ENCODE results near the gene ADARB2.

ADARB2 gene

DNA sequence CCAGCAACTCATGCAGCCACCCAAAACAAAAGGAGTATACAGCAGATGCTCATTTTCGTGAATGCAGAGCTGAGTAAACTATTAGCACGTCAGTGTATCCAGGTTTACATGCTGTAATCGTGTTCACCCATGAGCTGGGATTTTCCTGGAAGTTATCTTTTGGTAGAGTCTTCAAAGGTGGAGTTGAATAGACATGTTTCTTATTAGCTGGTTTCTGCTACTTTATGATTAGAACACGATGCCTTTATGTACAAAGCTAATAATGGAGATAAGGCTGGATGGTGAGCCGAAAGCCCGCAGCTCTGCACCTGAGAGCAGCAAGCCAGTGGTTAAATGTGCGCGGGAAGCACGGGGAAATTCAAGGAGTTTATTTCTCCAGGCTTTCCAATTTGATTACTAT is 123.8 kb downstream of the ADARB2 start:
- no peak for DNase-seq (ENCODE audit: low read depth)

DNA sequence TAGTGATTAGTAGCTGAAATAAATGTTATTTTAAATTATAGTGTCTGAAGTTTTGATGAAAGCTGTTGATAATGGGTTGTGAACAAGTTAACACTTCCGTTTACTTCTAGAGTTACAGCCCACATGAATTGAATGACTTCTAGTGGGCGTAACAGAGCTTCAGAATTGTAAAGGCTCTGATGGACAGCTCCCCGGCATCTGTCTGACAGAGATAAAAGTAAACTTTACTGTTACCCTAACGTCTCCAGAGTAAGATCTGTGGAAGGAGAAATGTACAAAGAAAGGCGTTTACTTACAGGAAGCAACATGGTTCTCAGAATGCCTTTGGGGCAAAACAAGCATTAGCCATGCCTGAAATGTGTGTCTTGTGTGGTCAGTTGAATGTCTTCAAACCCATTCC is 124.4 kb downstream of the ADARB2 start:
- DNase-seq (ENCODE audit: low read depth): no peak

DNA sequence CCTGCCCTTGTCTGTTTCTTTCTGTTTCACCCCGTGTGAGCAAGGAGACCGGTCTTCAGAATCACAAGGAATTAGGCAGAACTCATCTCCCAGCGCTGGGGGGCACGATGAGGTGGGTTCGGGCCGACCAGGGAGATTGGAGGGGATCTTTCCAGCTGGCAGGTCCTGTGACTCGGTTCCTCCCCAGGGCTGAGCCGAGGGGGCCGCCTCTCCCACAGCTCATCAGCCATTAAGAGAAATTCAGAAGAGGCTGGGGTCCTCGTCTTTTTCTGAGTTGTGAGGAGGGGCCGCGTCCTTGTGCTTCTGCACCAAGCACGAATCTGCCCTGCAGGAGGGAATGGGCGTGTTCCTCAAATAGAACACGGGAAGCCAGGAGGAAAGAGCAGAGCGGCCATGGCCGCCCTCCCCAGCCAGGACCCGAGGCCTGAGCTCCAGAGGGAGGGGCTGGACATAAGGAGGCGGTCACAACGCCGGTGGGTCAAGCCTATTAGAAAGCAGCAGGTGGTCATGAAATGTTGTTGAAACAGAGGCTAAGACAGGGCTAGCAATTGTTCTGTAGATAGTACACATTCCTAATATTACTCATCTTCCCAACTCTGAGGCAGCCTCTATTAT is 125.3 kb downstream of the ADARB2 start:
- no peak for DNase-seq (ENCODE audit: low read depth)

GRCh38 chr10:1610986-1611770 is 126.1 kb downstream of the ADARB2 start:
- no peak for DNase-seq (ENCODE audit: low read depth)

GRCh38 chr10:1609648-1609970 is 127.7 kb downstream of the ADARB2 start:
- no peak for DNase-seq (ENCODE audit: low read depth)

GRCh38 chr10:1608851-1609647 is 128.3 kb downstream of the ADARB2 start:
- DNase-seq (ENCODE audit: low read depth): no peak

GRCh38 chr10:1608408-1608807 is 128.9 kb downstream of the ADARB2 start:
- DNase-seq (ENCODE audit: low read depth): no peak

GRCh38 chr10:1607466-1607865 is 129.9 kb downstream of the ADARB2 start:
- DNase-seq (ENCODE audit: low read depth): no peak

DNA sequence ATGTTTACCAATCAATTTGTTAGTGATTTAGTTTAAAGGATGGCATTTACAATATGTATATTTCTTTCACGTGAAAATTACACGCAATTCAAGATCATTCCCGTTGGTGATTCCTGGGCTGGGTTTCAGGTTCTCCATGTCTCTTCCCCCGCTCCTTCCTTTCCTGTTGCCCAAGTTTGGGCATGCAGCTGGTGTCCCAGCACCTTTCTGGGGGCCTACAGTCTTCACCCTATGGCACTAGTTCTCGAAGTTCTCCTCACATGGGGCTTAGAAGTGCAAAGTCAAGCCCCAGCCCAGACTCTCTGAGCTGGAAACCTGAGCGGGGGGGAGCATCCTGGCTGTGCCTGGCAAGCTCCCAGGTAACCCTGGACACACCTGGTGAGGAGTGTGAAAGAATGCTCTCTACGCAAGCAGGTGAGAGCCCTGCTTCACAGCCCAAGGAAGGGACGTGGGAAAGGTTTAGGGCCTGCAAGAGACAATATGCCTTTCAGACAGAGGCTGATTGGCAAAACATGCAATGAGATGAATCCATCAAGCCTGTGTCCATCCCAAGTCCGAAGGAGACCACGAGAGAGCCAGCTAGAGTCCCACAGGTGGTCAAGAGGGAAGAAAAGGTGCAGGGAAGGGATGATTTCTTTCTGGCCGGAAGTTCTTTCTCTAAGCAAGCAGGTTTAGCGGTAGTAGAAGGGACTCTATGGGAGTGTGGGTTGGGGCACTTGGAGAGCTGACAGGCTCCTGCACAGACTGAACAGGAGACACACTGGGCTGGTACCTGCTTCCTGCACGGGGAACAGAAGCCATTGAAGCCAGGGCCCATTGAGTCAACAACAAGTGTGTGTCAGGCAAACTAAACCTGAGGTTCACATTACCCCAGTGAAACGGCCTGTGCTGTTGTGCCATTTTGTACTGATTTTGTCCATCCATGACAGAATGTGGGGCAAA is 131.1 kb downstream of the ADARB2 start:
- no peak for DNase-seq (ENCODE audit: low read depth)

DNA sequence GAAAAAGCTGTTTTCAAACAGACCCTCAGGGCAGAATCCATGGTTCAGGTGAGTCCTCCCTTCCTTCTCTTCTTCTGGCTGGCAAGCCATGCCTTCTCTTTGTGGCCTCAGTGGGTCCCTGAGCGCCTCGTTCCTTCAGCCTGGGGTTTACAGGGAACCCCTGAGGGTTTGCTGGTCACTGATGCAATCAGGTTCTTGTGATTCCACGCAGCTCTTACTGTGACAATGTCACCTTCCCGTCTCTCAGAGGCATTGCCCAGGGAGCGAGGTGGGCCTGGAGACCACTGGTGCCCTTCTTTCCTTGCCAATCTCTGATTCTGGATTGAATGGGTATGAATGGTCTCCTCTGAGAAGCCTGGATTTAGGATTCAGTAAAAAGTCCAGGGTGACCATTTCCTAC is 132.2 kb downstream of the ADARB2 start:
- DNase-seq (ENCODE audit: low read depth): no peak

GRCh38 chr10:1604246-1604645 is 133.1 kb downstream of the ADARB2 start:
- no peak for DNase-seq (ENCODE audit: low read depth)

DNA sequence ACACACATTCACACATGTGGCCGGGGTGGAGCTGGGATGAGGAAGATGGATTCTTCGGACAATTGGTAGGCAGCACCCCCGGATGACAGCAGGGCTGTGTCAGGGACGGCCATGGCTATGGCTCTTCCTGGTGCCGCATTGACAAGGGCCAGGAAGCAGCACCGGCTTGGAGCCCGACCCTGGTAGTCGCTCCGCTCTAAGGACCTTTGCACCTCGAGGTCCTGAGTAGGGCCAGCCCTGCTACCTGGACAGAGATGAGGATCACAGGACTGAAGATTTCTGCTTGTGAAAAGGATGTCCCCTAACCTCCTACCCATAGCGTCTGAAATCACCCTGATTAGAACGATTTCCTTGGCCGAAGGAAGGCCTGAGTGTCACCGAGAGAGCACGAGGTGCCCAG is 134.1 kb downstream of the ADARB2 start:
- DNase-seq (ENCODE audit: low read depth): no peak

- no peak for DNase-seq (ENCODE audit: low read depth)
These were observed 135.3 kb downstream of the ADARB2 start for GRCh38 chr10:1602037-1602484.

DNA sequence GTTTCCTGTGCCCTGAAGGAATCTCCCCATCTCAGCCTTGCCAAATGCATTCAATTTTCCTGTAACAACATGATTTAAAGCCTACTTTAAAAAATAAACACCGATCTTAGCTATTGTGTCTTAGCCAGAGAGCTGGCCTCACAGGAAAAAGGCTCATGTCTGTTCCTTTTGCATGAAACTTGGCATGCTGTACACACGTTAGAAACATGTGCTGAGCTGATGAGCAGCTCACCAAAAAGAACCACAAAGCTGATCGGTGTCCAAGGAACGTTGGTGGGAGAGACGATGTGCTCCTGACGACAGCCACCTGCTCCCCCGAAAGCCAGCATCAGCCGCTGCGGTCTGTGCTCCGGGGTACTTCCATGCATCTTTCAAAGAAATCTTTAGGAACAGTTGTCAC is 135.9 kb downstream of the ADARB2 start:
- DNase-seq (ENCODE audit: low read depth): no peak

- no peak for DNase-seq (ENCODE audit: low read depth)
These were observed 136.5 kb downstream of the ADARB2 start for GRCh38 chr10:1600861-1601260.

- no peak for DNase-seq (ENCODE audit: low read depth)
These were observed 138.8 kb downstream of the ADARB2 start for GRCh38 chr10:1598393-1599153.

DNA sequence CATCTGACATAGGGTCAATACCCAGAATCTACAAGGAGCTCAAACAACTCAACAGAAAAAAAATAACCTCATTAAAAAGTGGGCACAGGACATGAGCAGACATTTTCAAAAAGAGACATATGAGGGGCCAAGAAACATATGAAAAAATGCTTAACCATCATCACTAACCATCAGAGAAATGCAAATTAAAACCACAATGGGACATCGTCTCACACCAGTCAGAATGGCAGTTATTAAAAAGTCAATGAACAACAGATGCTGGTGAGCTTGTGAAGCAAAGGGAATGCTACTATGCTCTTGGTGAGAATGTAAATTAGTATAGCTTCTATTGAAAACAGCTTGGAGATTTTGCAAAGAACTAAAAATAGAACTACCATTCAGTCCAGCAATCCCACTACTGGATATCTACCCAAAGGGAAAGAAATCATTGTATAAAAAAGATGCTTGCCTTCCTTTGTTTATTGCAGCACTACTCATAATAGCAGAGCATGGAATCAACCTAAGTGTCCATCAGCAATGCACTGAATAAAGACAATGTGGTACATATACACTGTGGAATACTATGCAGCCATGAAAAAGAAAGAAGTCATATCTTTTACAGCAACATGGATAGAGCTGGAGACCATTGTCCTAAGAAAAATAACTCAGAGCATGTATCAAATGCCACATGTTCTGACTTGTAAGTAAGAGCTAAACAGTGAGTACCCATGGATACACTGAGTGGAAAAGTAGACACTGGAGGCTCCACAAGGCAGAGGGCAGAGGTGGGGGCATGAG is 139.8 kb downstream of the ADARB2 start:
- no peak for DNase-seq (ENCODE audit: low read depth)

- DNase-seq (ENCODE audit: low read depth): no peak
These were observed 140.7 kb downstream of the ADARB2 start for GRCh38 chr10:1596482-1597099.

- DNase-seq (ENCODE audit: low read depth): no peak
These were observed 141.6 kb downstream of the ADARB2 start for GRCh38 chr10:1595726-1596125.

DNA sequence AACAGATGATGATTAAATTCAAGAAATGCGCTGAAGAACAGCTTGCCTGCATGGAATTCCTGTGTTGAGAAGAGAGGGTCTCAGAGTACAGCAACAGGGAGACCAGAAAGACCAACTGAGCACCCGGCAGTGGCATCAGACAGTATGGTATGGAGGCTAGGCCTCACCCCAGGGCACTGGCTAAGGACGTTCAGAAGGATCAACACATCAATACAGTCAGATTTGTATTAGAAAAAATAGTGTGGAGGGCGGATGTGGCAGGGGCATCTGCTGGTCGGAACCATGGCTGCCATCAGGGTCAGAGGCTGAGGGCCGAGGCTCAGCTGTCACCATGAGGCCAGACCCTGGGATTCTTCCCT is 142.1 kb downstream of the ADARB2 start:
- DNase-seq (ENCODE audit: low read depth): no peak
